ENCODE measurements around the gene ATP2B2. TPM values are rescaled to one million over a fixed set of nuclear protein-coding genes. Genes with fewer than 3 reads are reported as not detected.

The ATP2B2 gene
- total RNA-seq, 1 donor from 2014 or later: not detected

- H3K27ac ChIP-seq: no peak overlapping the region
- Mint-ChIP-seq H3K36me3 (no peaks in the 10 kb centered on the region), H3K4me1 (peaks cover 4% of the 10 kb centered on the region), H3K27me3 (ENCODE audit: insufficient read depth, low read depth) (peaks cover 4% of the 10 kb centered on the region), H3K4me3 (no peak overlapping the region), H3K27ac (no peak overlapping the region), H3K9me3 (no peaks in the 10 kb centered on the region)
- no peaks in the 10 kb centered on the region for H3F3A ChIP-seq (ENCODE audit: low read depth)
- no peaks in the 10 kb centered on the region for H3K27me3 ChIP-seq
- H3K4me1 ChIP-seq: no peaks in the 10 kb centered on the region
- no peak overlapping the region for H3K4me2 ChIP-seq
- no peak for DNase-seq (ENCODE audit: low spot score)
- TF ChIP-seq EZH2 (IDR thresholded peaks at IDR 0.05) (no peak), EZH2phosphoT487 (IDR thresholded peaks at IDR 0.05) (no peak), CTCF (IDR thresholded peaks at IDR 0.05) (no peak)
- no peaks in the 10 kb centered on the region for H3K79me2 ChIP-seq (ENCODE audit: low read depth)
- no peak overlapping the region for H3K4me3 ChIP-seq
- H3K9me3 ChIP-seq (ENCODE audit: low read depth): no peaks in the 10 kb centered on the region
- H2AFZ ChIP-seq (replicated peaks): no peak overlapping the region
- no peak overlapping the region for H3K9ac ChIP-seq
- no peaks in the 10 kb centered on the region for H4K20me1 ChIP-seq (ENCODE audit: low read depth)
- no peaks in the 10 kb centered on the region for H3K36me3 ChIP-seq
These were observed 110.2 kb downstream of the ATP2B2 start for GRCh38 chr3:10395196-10395595.

GRCh38 chr3:10394491-10395025 lies 110.8 kb downstream of the ATP2B2 start:
- Mint-ChIP-seq H3K4me1 (peaks cover 4% of the 10 kb centered on the region), H3K27ac (no peak overlapping the region), H3K4me3 (no peak overlapping the region), H3K27me3 (ENCODE audit: insufficient read depth, low read depth) (peaks cover 4% of the 10 kb centered on the region), H3K36me3 (no peaks in the 10 kb centered on the region), H3K9me3 (no peaks in the 10 kb centered on the region)
- no peak overlapping the region for H3K4me3 ChIP-seq
- no peak for TF ChIP-seq EZH2 (IDR thresholded peaks at IDR 0.05)
- DNase-seq (ENCODE audit: low spot score): no peak
- no peaks in the 10 kb centered on the region for H3K9me3 ChIP-seq (ENCODE audit: low read depth)
- no peak overlapping the region for H2AFZ ChIP-seq (replicated peaks)
- no peaks in the 10 kb centered on the region for H3F3A ChIP-seq (ENCODE audit: low read depth)
- no peaks in the 10 kb centered on the region for H3K27me3 ChIP-seq
- H3K79me2 ChIP-seq (ENCODE audit: low read depth): no peaks in the 10 kb centered on the region
- H3K36me3 ChIP-seq: no peaks in the 10 kb centered on the region
- no peaks in the 10 kb centered on the region for H3K4me1 ChIP-seq
- H3K9ac ChIP-seq: no peak overlapping the region
- no peak overlapping the region for H3K4me2 ChIP-seq
- no peak overlapping the region for H3K27ac ChIP-seq
- H4K20me1 ChIP-seq (ENCODE audit: low read depth): no peaks in the 10 kb centered on the region

GRCh38 chr3:10393514-10393913 lies 111.9 kb downstream of the ATP2B2 start:
- no peak overlapping the region for H3K9ac ChIP-seq
- peaks cover 4% of the 10 kb centered on the region for H3K27me3 Mint-ChIP-seq (ENCODE audit: insufficient read depth, low read depth)
- H3K36me3 ChIP-seq: no peaks in the 10 kb centered on the region
- no peaks in the 10 kb centered on the region for H3K9me3 Mint-ChIP-seq
- no peak overlapping the region for H2AFZ ChIP-seq (replicated peaks)
- no peaks in the 10 kb centered on the region for H3K79me2 ChIP-seq (ENCODE audit: low read depth)
- H3K9me3 ChIP-seq (ENCODE audit: low read depth): no peaks in the 10 kb centered on the region
- H3K4me1 Mint-ChIP-seq: peaks cover 4% of the 10 kb centered on the region
- H3K27ac ChIP-seq: no peak overlapping the region
- DNase-seq (ENCODE audit: low spot score): no peak
- H3K4me2 ChIP-seq: no peak overlapping the region
- H3K4me1 ChIP-seq: no peaks in the 10 kb centered on the region
- no peaks in the 10 kb centered on the region for H4K20me1 ChIP-seq (ENCODE audit: low read depth)
- H3K36me3 Mint-ChIP-seq: no peaks in the 10 kb centered on the region
- H3K27ac Mint-ChIP-seq: no peak overlapping the region
- TF ChIP-seq EZH2 (IDR thresholded peaks at IDR 0.05) (no peak), EZH2phosphoT487 (IDR thresholded peaks at IDR 0.05) (no peak), CTCF (IDR thresholded peaks at IDR 0.05) (no peak)
- H3K27me3 ChIP-seq: no peaks in the 10 kb centered on the region
- no peaks in the 10 kb centered on the region for H3F3A ChIP-seq (ENCODE audit: low read depth)
- H3K4me3 ChIP-seq: no peak overlapping the region
- H3K4me3 Mint-ChIP-seq: no peak overlapping the region

GRCh38 chr3:10392906-10393461 lies 112.4 kb downstream of the ATP2B2 start:
- Mint-ChIP-seq H3K4me1 (peaks cover 4% of the 10 kb centered on the region), H3K36me3 (no peaks in the 10 kb centered on the region), H3K27ac (no peak overlapping the region), H3K27me3 (ENCODE audit: insufficient read depth, low read depth) (peaks cover 7% of the 10 kb centered on the region), H3K4me3 (no peak overlapping the region), H3K9me3 (no peaks in the 10 kb centered on the region)
- H2AFZ ChIP-seq (replicated peaks): no peak overlapping the region
- no peak for TF ChIP-seq EZH2phosphoT487 (IDR thresholded peaks at IDR 0.05)
- no peak for TF ChIP-seq CTCF (IDR thresholded peaks at IDR 0.05)
- TF ChIP-seq EZH2 (IDR thresholded peaks at IDR 0.05): no peak
- H3K4me3 ChIP-seq: no peak overlapping the region
- no peak for DNase-seq (ENCODE audit: low spot score)
- no peaks in the 10 kb centered on the region for H3K27me3 ChIP-seq
- H3K4me2 ChIP-seq: no peak overlapping the region
- no peaks in the 10 kb centered on the region for H3K4me1 ChIP-seq
- H3K9me3 ChIP-seq (ENCODE audit: low read depth): no peaks in the 10 kb centered on the region
- H3K9ac ChIP-seq: no peak overlapping the region
- H3F3A ChIP-seq (ENCODE audit: low read depth): no peaks in the 10 kb centered on the region
- no peak overlapping the region for H3K27ac ChIP-seq
- no peaks in the 10 kb centered on the region for H4K20me1 ChIP-seq (ENCODE audit: low read depth)
- H3K36me3 ChIP-seq: no peaks in the 10 kb centered on the region
- no peaks in the 10 kb centered on the region for H3K79me2 ChIP-seq (ENCODE audit: low read depth)
